HG03460 (cell line): Measurements from ENCODE around the gene MYBL2.
"Not testable (repeated sequence)": the region's sequence is repeated elsewhere in the genome, so short reads cannot be mapped to it uniquely, and the experiment has no call there.

Source experiments
- ATAC-seq: cut with Tn5 transposase; IDR thresholded peaks from one replicate; pipeline ENCODE4 v1.9.1; 2021; ENCODE audit not compliant: unreplicated experiment

The MYBL2 gene

GRCh38 chr20:43666376-43667328 lies at the start of gene MYBL2:
Gene MYBL2 (plus strand): TSS chr20:43667114. CDS start chr20:43667284, 170 bp downstream.
- peak; percentile 75 for ATAC-seq

GRCh38 chr20:43631598-43631997 lies 35.3 kb upstream of the MYBL2 start:
- no peak for ATAC-seq

- ATAC-seq, result no peak
These were observed 30.5 kb upstream of the MYBL2 start for GRCh38 chr20:43636429-43636828.

- ATAC-seq, result no peak
These were observed 24.4 kb upstream of the MYBL2 start for GRCh38 chr20:43642548-43642947.

GRCh38 chr20:43650997-43651525 lies 15.9 kb upstream of the MYBL2 start:
- ATAC-seq, result no peak

- ATAC-seq, result not testable (repeated sequence)
These were observed 15.2 kb upstream of the MYBL2 start for GRCh38 chr20:43651650-43652184.

- no peak for ATAC-seq
These were observed 12.9 kb upstream of the MYBL2 start for GRCh38 chr20:43653966-43654365.

GRCh38 chr20:43655176-43655575 lies 11.7 kb upstream of the MYBL2 start:
- not testable (repeated sequence) for ATAC-seq

- no peak for ATAC-seq
These were observed 11.0 kb upstream of the MYBL2 start for GRCh38 chr20:43655937-43656336.

- ATAC-seq, result peak; percentile 4
These were observed 8.7 kb upstream of the MYBL2 start for GRCh38 chr20:43658069-43658722.

- ATAC-seq, result no peak
These were observed 8.0 kb upstream of the MYBL2 start for GRCh38 chr20:43658723-43659419.

GRCh38 chr20:43662943-43663655 lies 3.8 kb upstream of the MYBL2 start:
- ATAC-seq, result no peak

- ATAC-seq, result no peak
These were observed 1.3 kb upstream of the MYBL2 start for GRCh38 chr20:43665466-43666176.

- peak; percentile 17 for ATAC-seq
These were observed 623 bp downstream of the MYBL2 start for GRCh38 chr20:43667341-43668132.

GRCh38 chr20:43669332-43669731 lies 2.4 kb downstream of the MYBL2 start:
- ATAC-seq, result no peak

- ATAC-seq, result no peak
These were observed 3.5 kb downstream of the MYBL2 start for GRCh38 chr20:43670423-43670822.

GRCh38 chr20:43676368-43676767 lies 9.5 kb downstream of the MYBL2 start:
- no peak for ATAC-seq

GRCh38 chr20:43680981-43681380 lies 14.1 kb downstream of the MYBL2 start:
- ATAC-seq, result no peak

GRCh38 chr20:43681468-43681942 lies 14.6 kb downstream of the MYBL2 start:
- ATAC-seq, result peak; percentile 25
